ENCODE measurements around the gene TNK2. TPM values are rescaled to one million over a fixed set of nuclear protein-coding genes. Genes with fewer than 3 reads are reported as not detected.

Gene TNK2
- total RNA-seq, 4 donors from 2014 or later, result 10.2 to 21.1 (median 12.7) TPM

GRCh38 chr3:195889870-195890295 lies 18.5 kb downstream of the TNK2 start:
- Histone ChIP-seq H3K4me1 (peaks cover 26 to 47% of the 10 kb centered on the region in 2 donors), H3K4me3 (replicated peaks in 1 of 3) (no peak overlapping the region), H3K36me3 (no peaks in the 10 kb centered on the region), H3K27ac (peak overlapping the region in 1 of 3 donors; percentile 17), H3K27me3 (no peaks in the 10 kb centered on the region), H3K9me3 (no peaks in the 10 kb centered on the region)
- TF ChIP-seq POLR2A (IDR thresholded peaks at IDR 0.05) (no peak), CTCF (IDR thresholded peaks at IDR 0.05) (no peak)
- no peak for DNase-seq
- intact Hi-C loops (cut with DNase I), result no loop called here
- 58% methylated on average over 8 of the region's 8 CpGs for WGBS, 2 donors

GRCh38 chr3:195888981-195889869 lies 19.1 kb downstream of the TNK2 start:
- WGBS, 2 donors, result 84 to 88% methylated on average over 25 to 26 of the region's 26 CpGs
- intact Hi-C loops (cut with DNase I), result no loop called here
- peak overlapping the region in 1 of 3 donors; percentile 17 for H3K27ac ChIP-seq

GRCh38 chr3:195888311-195888761 lies 20.0 kb downstream of the TNK2 start:
- Histone ChIP-seq H3K36me3 (no peaks in the 10 kb centered on the region), H3K9me3 (no peaks in the 10 kb centered on the region), H3K4me1 (peaks cover 21 to 36% of the 10 kb centered on the region in 2 donors), H3K4me3 (replicated peaks in 1 of 3) (no peak overlapping the region), H3K27me3 (no peaks in the 10 kb centered on the region), H3K27ac (no peak overlapping the region)
- 80 to 92% methylated on average over 17 to 18 of the region's 18 CpGs for WGBS, 2 donors
- TF ChIP-seq POLR2A (IDR thresholded peaks at IDR 0.05), result no peak
- no peak for TF ChIP-seq CTCF (IDR thresholded peaks at IDR 0.05)
- DNase-seq, result no peak
- intact Hi-C loops (cut with DNase I), result no loop called here

More at GRCh38 chr3:195888981-195889869, 19.1 kb downstream of the TNK2 start:
- no peak for DNase-seq
- Histone ChIP-seq H3K4me3 (replicated peaks in 1 of 3) (no peak overlapping the region), H3K4me1 (peaks cover 24 to 42% of the 10 kb centered on the region in 2 donors), H3K27me3 (no peaks in the 10 kb centered on the region), H3K36me3 (no peaks in the 10 kb centered on the region), H3K9me3 (no peaks in the 10 kb centered on the region)
- no peak for TF ChIP-seq POLR2A (IDR thresholded peaks at IDR 0.05)
- no peak for TF ChIP-seq CTCF (IDR thresholded peaks at IDR 0.05)

- H3K4me3 ChIP-seq (replicated peaks in 1 of 3), result no peak overlapping the region
- no peaks in the 10 kb centered on the region for H3K9me3 ChIP-seq
- no peak for DNase-seq
- 94% methylated on average over 36 of the region's 36 CpGs for WGBS, 2 donors
- intact Hi-C loops (cut with DNase I), result no loop called here
- H3K27ac ChIP-seq, result no peak overlapping the region
- no peaks in the 10 kb centered on the region for H3K27me3 ChIP-seq
- no peak for TF ChIP-seq POLR2A (IDR thresholded peaks at IDR 0.05)
- TF ChIP-seq CTCF (IDR thresholded peaks at IDR 0.05), result no peak
- peaks cover 14 to 29% of the 10 kb centered on the region in 2 donors for H3K4me1 ChIP-seq
- no peaks in the 10 kb centered on the region for H3K36me3 ChIP-seq
Measured at GRCh38 chr3:195887670-195888069, 20.7 kb downstream of the TNK2 start.

Measured in thyroid gland (tissue), 4 donors.